ENCODE data around the gene RHOXF1. TPM values are rescaled to one million over a fixed set of nuclear protein-coding genes. Genes with fewer than 3 reads are reported as not detected.
"Not testable (repeated sequence)": the region's sequence is repeated elsewhere in the genome, so short reads cannot be mapped to it uniquely, and the experiment has no call there.

The RHOXF1 gene
- total RNA-seq, 2 experiments from 2014 or later = not detected

- Mint-ChIP-seq H3K9me3 (ENCODE audit: low read depth) (no peaks in the 10 kb centered on the region), H3K36me3 (no peaks in the 10 kb centered on the region), H3K27ac (no peak overlapping the region), H3K4me1 (peaks cover 2% of the 10 kb centered on the region), H3K27me3 (no peaks in the 10 kb centered on the region), H3K4me3 (no peak overlapping the region)
- DNase-seq = no peak
- ATAC-seq = no peak
- CTCF ChIA-PET = no interaction called here
Measured at GRCh38 chrX:120125444-120125843, 9.7 kb upstream of the RHOXF1 start.

DNA sequence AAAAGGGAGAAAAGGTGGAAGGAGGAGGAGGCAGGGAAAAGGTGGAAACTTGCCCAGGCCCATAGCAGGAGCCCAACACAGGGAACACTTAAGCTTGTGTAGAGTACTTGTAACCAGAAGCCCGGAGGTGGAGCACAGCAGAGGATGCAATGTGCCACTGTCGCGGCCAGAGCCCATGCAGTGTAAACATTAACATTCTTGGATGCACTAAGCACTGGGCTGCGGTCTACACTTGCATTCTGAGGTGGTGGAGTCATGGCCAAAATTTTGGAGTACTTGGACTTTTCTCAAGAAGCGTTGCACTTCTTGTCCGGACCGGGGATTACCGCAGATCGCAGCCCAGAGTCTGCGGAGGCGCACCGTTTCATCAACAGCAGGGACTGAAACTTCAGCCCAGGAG is 4.5 kb upstream of the RHOXF1 start:
- H3K9me3 Mint-ChIP-seq (ENCODE audit: low read depth) = no peaks in the 10 kb centered on the region
- no peaks in the 10 kb centered on the region for H3K4me1 Mint-ChIP-seq
- CTCF ChIA-PET = no interaction called here
- DNase-seq (no peak), ATAC-seq (no peak)
- no peaks in the 10 kb centered on the region for H3K27me3 Mint-ChIP-seq
- no peak overlapping the region for H3K27ac Mint-ChIP-seq
- H3K4me3 Mint-ChIP-seq = no peak overlapping the region
- H3K36me3 Mint-ChIP-seq = no peaks in the 10 kb centered on the region

GRCh38 chrX:120111611-120112010 is 4.1 kb downstream of the RHOXF1 start:
- Mint-ChIP-seq H3K4me1 (no peaks in the 10 kb centered on the region), H3K36me3 (no peaks in the 10 kb centered on the region), H3K27ac (no peak overlapping the region), H3K27me3 (no peaks in the 10 kb centered on the region), H3K4me3 (no peak overlapping the region), H3K9me3 (ENCODE audit: low read depth) (no peaks in the 10 kb centered on the region)
- no peak for DNase-seq
- ATAC-seq = no peak
- CTCF ChIA-PET = no interaction called here

GRCh38 chrX:120109378-120109777 is 6.3 kb downstream of the RHOXF1 start:
- CTCF ChIA-PET = no interaction called here
- DNase-seq (no peak), ATAC-seq (no peak)
- H3K4me3 Mint-ChIP-seq = no peak overlapping the region
- H3K36me3 Mint-ChIP-seq = no peaks in the 10 kb centered on the region
- H3K9me3 Mint-ChIP-seq (ENCODE audit: low read depth) = no peaks in the 10 kb centered on the region
- H3K27me3 Mint-ChIP-seq = no peaks in the 10 kb centered on the region
- H3K27ac Mint-ChIP-seq = no peak overlapping the region
- no peaks in the 10 kb centered on the region for H3K4me1 Mint-ChIP-seq

DNA sequence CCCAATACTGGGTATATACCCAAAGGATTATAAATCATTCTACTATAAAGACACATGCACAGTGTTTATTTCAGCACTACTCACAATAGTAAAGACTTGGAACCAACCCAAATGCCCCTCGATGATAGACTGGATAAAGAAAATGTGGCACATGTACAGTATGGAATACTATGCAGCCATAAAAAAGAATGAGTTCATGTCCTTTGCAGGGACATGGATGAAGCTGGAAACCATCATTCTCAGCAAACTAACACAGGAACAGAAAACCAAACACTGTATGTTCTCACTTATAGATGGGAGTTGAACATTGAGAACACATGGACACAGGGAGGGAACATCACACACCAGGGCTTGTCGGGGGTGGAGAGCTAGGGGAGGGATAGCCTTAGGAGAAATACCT is 11.0 kb downstream of the RHOXF1 start:
- H3K36me3 Mint-ChIP-seq; ATAC-seq; H3K4me1 Mint-ChIP-seq; H3K4me3 Mint-ChIP-seq; CTCF ChIA-PET; DNase-seq; H3K27ac Mint-ChIP-seq; H3K9me3 Mint-ChIP-seq (ENCODE audit: low read depth); H3K27me3 Mint-ChIP-seq: not testable (repeated sequence)

DNA sequence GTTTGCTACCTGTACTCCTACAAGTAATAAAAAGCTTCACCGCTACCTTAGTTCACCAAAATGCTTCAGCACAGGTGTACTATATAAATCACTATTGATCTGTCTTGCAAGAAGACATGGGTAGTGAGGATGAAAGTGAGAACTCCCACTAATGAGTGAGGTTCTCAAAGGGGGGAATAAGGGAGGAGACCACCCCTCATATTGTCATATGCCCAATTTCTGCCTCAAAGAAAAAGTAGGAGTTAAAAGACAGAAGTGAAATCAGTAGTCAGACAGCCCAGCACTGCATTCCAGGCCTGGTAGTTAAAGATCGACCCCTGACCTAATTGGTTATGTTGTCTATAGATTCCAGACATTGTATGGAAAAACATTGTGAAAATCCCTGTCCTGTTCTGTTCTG is 14.7 kb downstream of the RHOXF1 start:
- H3K27me3 Mint-ChIP-seq; CTCF ChIA-PET; H3K36me3 Mint-ChIP-seq; DNase-seq; H3K27ac Mint-ChIP-seq; ATAC-seq; H3K4me3 Mint-ChIP-seq; H3K9me3 Mint-ChIP-seq (ENCODE audit: low read depth); H3K4me1 Mint-ChIP-seq: not testable (repeated sequence)

DNA sequence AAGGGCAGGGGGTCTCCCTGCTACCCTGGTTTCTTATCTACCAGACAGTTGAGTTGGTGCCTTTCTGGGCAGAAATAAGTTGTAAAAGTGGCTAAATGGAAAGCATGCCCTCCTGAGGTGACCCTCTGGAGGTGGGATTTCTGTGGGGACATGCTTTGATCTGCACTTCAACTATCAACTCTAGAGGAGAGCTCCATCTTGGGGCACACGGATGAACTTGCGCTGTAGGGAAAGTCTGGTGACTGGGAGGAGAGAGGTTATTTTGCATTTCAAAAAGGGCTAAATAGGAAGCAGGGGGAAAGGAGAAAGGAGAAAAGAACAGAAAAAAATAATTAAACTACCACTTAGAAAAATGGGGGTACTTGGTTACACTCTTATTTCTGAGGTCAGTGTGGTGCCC is 25.5 kb downstream of the RHOXF1 start:
- no peaks in the 10 kb centered on the region for H3K9me3 Mint-ChIP-seq (ENCODE audit: low read depth)
- H3K27me3 Mint-ChIP-seq = no peaks in the 10 kb centered on the region
- CTCF ChIA-PET = no interaction called here
- H3K36me3 Mint-ChIP-seq = no peaks in the 10 kb centered on the region
- peaks cover 3% of the 10 kb centered on the region for H3K4me1 Mint-ChIP-seq
- ATAC-seq (no peak), DNase-seq (no peak)
- H3K27ac Mint-ChIP-seq = no peak overlapping the region
- H3K4me3 Mint-ChIP-seq = no peak overlapping the region

- H3K36me3 Mint-ChIP-seq = no peaks in the 10 kb centered on the region
- H3K9me3 Mint-ChIP-seq (ENCODE audit: low read depth) = no peaks in the 10 kb centered on the region
- H3K27ac Mint-ChIP-seq = no peak overlapping the region
- ATAC-seq = no peak
- H3K4me3 Mint-ChIP-seq = no peak overlapping the region
- no peak for DNase-seq
- CTCF ChIA-PET = no interaction called here
- peaks cover 3% of the 10 kb centered on the region for H3K4me1 Mint-ChIP-seq
- no peaks in the 10 kb centered on the region for H3K27me3 Mint-ChIP-seq
Measured at GRCh38 chrX:120087289-120088017, 28.3 kb downstream of the RHOXF1 start.

DNA sequence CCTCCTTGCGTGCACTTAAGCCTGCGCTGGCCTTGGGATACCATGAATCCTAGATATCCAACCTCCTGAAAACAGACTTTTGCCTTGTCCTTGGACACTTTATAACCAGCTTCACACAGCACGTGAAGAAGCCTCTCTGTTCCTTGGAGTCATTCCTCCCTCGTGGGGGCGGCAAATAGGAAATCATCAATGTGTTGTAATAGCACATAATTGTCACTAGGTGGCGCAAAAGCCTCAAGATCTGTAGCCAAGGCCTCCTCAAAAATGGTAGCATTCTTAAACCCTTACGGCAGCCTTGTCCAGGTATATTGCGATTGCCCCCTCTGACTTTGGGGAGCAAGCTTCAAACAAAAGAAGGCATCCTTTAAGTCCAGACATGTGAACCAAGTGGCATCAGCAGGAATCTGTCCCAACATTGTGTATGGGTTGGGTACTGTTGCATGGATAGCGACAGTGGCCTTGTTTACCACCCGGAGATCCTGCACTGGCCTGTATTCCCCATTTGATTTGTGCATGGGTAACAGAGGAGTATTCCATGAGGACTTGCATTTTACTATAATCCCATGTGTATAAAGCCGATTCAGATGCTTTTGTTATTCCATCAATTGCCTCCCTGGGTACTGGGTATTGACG is 30.0 kb downstream of the RHOXF1 start:
- CTCF ChIA-PET; H3K4me1 Mint-ChIP-seq; H3K36me3 Mint-ChIP-seq; H3K27ac Mint-ChIP-seq; ATAC-seq; H3K9me3 Mint-ChIP-seq (ENCODE audit: low read depth); H3K27me3 Mint-ChIP-seq; DNase-seq; H3K4me3 Mint-ChIP-seq: not testable (repeated sequence)

- H3K36me3 Mint-ChIP-seq; H3K27me3 Mint-ChIP-seq; CTCF ChIA-PET; H3K4me1 Mint-ChIP-seq; H3K27ac Mint-ChIP-seq; H3K4me3 Mint-ChIP-seq; ATAC-seq; H3K9me3 Mint-ChIP-seq (ENCODE audit: low read depth); DNase-seq: not testable (repeated sequence)
Measured at GRCh38 chrX:120077590-120077989, 38.1 kb downstream of the RHOXF1 start, which contains the start of gene RHOXF2B. TSS of gene RHOXF2B (minus strand) at chrX:120077690. CDS start at chrX:120077552, 138 bp downstream.

DNA sequence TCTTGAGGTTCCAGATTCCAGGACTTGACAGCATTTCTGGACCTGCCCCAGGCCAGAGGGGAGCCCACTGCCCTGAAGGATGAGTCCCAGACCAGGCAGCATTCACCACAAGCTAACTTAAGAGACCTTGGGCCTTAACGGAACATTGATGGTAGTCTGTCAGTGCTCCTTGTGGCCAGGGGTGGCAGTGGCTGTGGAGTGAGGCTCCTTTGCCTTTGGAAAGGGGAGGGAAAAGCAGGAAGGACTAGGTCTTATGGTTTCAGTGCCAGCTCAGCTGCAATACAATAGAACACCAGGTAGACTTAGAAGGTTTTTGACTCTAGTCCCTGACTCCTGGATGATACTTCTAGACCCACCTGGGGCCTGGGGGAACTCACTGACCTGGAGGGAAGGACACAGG is 49.5 kb downstream of the RHOXF1 start:
- DNase-seq; CTCF ChIA-PET; H3K4me3 Mint-ChIP-seq; H3K27me3 Mint-ChIP-seq; H3K27ac Mint-ChIP-seq; ATAC-seq; H3K4me1 Mint-ChIP-seq; H3K36me3 Mint-ChIP-seq; H3K9me3 Mint-ChIP-seq (ENCODE audit: low read depth): not testable (repeated sequence)

Other genes starting within 250 kb of the RHOXF1 start
- gene RNF113A, start 244.2 kb downstream of the RHOXF1 start, total RNA-seq = 10 to 100 TPM; 32.2 to 32.5 TPM
- 100 to 1,000 TPM in 1 of 2 experiments, 10 to 100 TPM in 1; 93.2 to 102 TPM for gene NDUFA1, start 244.1 kb downstream of the RHOXF1 start, total RNA-seq
- gene AKAP14, start 220.0 kb downstream of the RHOXF1 start, total RNA-seq = not detected
- 10 to 100 TPM in 1 of 2 experiments, 1 to 10 TPM in 1; 8.1 to 10.4 TPM for gene NKAP, start 172.2 kb downstream of the RHOXF1 start, total RNA-seq
- gene RHOXF2B, start 38.2 kb downstream of the RHOXF1 start, total RNA-seq = not detected
- gene RHOXF2, start 42.7 kb upstream of the RHOXF1 start, total RNA-seq = not detected
- 10 to 100 TPM; 16.9 to 17.4 TPM for gene ZBTB33, start 134.9 kb upstream of the RHOXF1 start, total RNA-seq
- gene TMEM255A, start 195.5 kb upstream of the RHOXF1 start, total RNA-seq = under 1 TPM in 1 of 2 experiments, not detected in 1; 0.15 TPM
- not detected for gene ATP1B4, start 246.2 kb upstream of the RHOXF1 start, total RNA-seq

Measured in activated CD8-positive, alpha-beta memory T cell treated with anti-CD3 and anti-CD28 coated beads, Interleukin-2, amount 10 ng/mL, durations not matched to agents 7 days and 5 days (primary cell).